ENCODE data around the gene DSE.
"Not testable (repeated sequence)": the region's sequence is repeated elsewhere in the genome, so short reads cannot be mapped to it uniquely, and the experiment has no call there.

The DSE gene

GRCh38 chr6:116328528-116328903, 42.2 kb upstream of the DSE start:
- no peak overlapping the region for H3K27ac Mint-ChIP-seq

GRCh38 chr6:116329156-116329555, 41.6 kb upstream of the DSE start:
- Mint-ChIP-seq H3K4me3 (no peak overlapping the region), H3K36me3 (ENCODE audit: low read depth) (peaks cover 9% of the 10 kb centered on the region), H3K27me3 (ENCODE audit: low read depth) (no peaks in the 10 kb centered on the region), H3K27ac (no peak overlapping the region), H3K4me1 (peaks cover 23% of the 10 kb centered on the region), H3K9me3 (no peaks in the 10 kb centered on the region)
- TF ChIP-seq CTCF (IDR thresholded peaks at IDR 0.05; ENCODE audit: unreplicated experiment in 3 of 3): no peak

More at GRCh38 chr6:116328528-116328903, 42.2 kb upstream of the DSE start:
- H3K4me3 Mint-ChIP-seq: no peak overlapping the region
- no peaks in the 10 kb centered on the region for H3K27me3 Mint-ChIP-seq (ENCODE audit: low read depth)
- H3K4me1 Mint-ChIP-seq: peaks cover 23% of the 10 kb centered on the region
- H3K36me3 Mint-ChIP-seq (ENCODE audit: low read depth): peaks cover 5% of the 10 kb centered on the region
- H3K9me3 Mint-ChIP-seq: no peaks in the 10 kb centered on the region
- no peak for TF ChIP-seq CTCF (IDR thresholded peaks at IDR 0.05; ENCODE audit: unreplicated experiment in 3 of 3)

GRCh38 chr6:116330511-116330910, 40.2 kb upstream of the DSE start:
- TF ChIP-seq CTCF (IDR thresholded peaks at IDR 0.05; ENCODE audit: unreplicated experiment in 3 of 3): no peak
- Mint-ChIP-seq H3K27ac (no peak overlapping the region), H3K4me1 (peaks cover 23% of the 10 kb centered on the region), H3K4me3 (no peak overlapping the region), H3K36me3 (ENCODE audit: low read depth) (peaks cover 11% of the 10 kb centered on the region), H3K27me3 (ENCODE audit: low read depth) (no peaks in the 10 kb centered on the region), H3K9me3 (no peaks in the 10 kb centered on the region)

- Mint-ChIP-seq H3K27ac (no peak overlapping the region), H3K27me3 (ENCODE audit: low read depth) (no peaks in the 10 kb centered on the region), H3K4me1 (peaks cover 15% of the 10 kb centered on the region), H3K4me3 (no peak overlapping the region), H3K9me3 (no peaks in the 10 kb centered on the region), H3K36me3 (ENCODE audit: low read depth) (peaks cover 8% of the 10 kb centered on the region)
- TF ChIP-seq CTCF (IDR thresholded peaks at IDR 0.05; ENCODE audit: unreplicated experiment in 3 of 3): no peak
Measured at GRCh38 chr6:116332096-116332495, 38.7 kb upstream of the DSE start.

GRCh38 chr6:116334638-116335409, 35.9 kb upstream of the DSE start:
- H3K4me3 Mint-ChIP-seq; H3K27ac Mint-ChIP-seq; H3K27me3 Mint-ChIP-seq (ENCODE audit: low read depth); H3K9me3 Mint-ChIP-seq; H3K4me1 Mint-ChIP-seq: not testable (repeated sequence)
- H3K36me3 Mint-ChIP-seq (ENCODE audit: low read depth): peaks cover 14% of the 10 kb centered on the region

GRCh38 chr6:116335612-116336215, 35.0 kb upstream of the DSE start:
- no peak for TF ChIP-seq CTCF (IDR thresholded peaks at IDR 0.05; ENCODE audit: unreplicated experiment in 3 of 3)
- H3K36me3 Mint-ChIP-seq (ENCODE audit: low read depth): peaks cover 21% of the 10 kb centered on the region
- H3K27ac Mint-ChIP-seq: no peak overlapping the region
- H3K27me3 Mint-ChIP-seq (ENCODE audit: low read depth): no peaks in the 10 kb centered on the region
- peaks cover 6% of the 10 kb centered on the region for H3K9me3 Mint-ChIP-seq
- H3K4me1 Mint-ChIP-seq: no peaks in the 10 kb centered on the region
- no peak overlapping the region for H3K4me3 Mint-ChIP-seq

Data from nephron (organoid).